SK-N-SH (cell line): ENCODE data around the gene ARL8A.

Experiments used
- CHD2 ChIP-seq: fragments of 150-350 bp; IDR thresholded peaks from 2 replicates; pipeline ENCODE4 v1.6.1; 2018; ENCODE audit warnings: low read length; ENCODE audit not compliant: partially characterized antibody
- CTCF ChIP-seq: fragments of 200-600 bp; sonication (generic); IDR thresholded peaks from 2 replicates; pipeline ENCODE4 v1.6.1; 2017; ENCODE audit warnings: antibody characterized with exemption, mild to moderate bottlenecking, moderate library complexity
- ELF1 ChIP-seq: IDR thresholded peaks from 2 replicates; pipeline ENCODE4 v1.4.0; 2012
- GATA2 ChIP-seq: sonication (generic); formaldehyde crosslinking; IDR thresholded peaks from 2 replicates; pipeline ENCODE4 v1.5.0; 2020; ENCODE audit warnings: mild to moderate bottlenecking, missing genetic modification reagents
- NFIC ChIP-seq: IDR thresholded peaks from 2 replicates; pipeline ENCODE4 v1.4.0; 2012; ENCODE audit warnings: borderline replicate concordance
- POLR2AphosphoS5 ChIP-seq: IDR thresholded peaks from 2 replicates; pipeline ENCODE4 v1.6.1; 2012; ENCODE audit warnings: low read depth, low read length
- RAD21 ChIP-seq: IDR thresholded peaks from 2 replicates; pipeline ENCODE4 v1.6.1; 2012; ENCODE audit warnings: mild to moderate bottlenecking, low read length
- REST ChIP-seq: IDR thresholded peaks from 2 replicates; pipeline ENCODE4 v1.6.1; 2012; ENCODE audit warnings: mild to moderate bottlenecking, low read depth, low read length, moderate library complexity
- SIN3A ChIP-seq: IDR thresholded peaks from 2 replicates; pipeline ENCODE4 v1.6.1; 2012; ENCODE audit warnings: low read depth, mild to moderate bottlenecking, low read length, moderate library complexity, borderline replicate concordance
- TCF12 ChIP-seq: IDR thresholded peaks from 2 replicates; pipeline ENCODE4 v1.4.0; 2012
- TEAD4 ChIP-seq: IDR thresholded peaks from 2 replicates; pipeline ENCODE4 v1.4.0; 2012; ENCODE audit warnings: mild to moderate bottlenecking, borderline replicate concordance; ENCODE audit not compliant: insufficient read depth
- YY1 ChIP-seq: IDR thresholded peaks from 2 replicates; pipeline ENCODE4 v1.4.0; 2012; ENCODE audit warnings: low read depth, mild to moderate bottlenecking

GRCh38 chr1:202148391-202148790 lies 3.9 kb upstream of the ARL8A start:
- TF ChIP-seq CTCF: no peak
- no peak for TF ChIP-seq RAD21
- TF ChIP-seq GATA2 (CRISPR knock-in tag): no peak
- no peak for TF ChIP-seq POLR2AphosphoS5
- no peak for TF ChIP-seq REST
- TF ChIP-seq ELF1: no peak
- TF ChIP-seq TCF12: no peak
- no peak for TF ChIP-seq YY1
- no peak for TF ChIP-seq TEAD4
- TF ChIP-seq CHD2: no peak
- TF ChIP-seq SIN3A: no peak
- no peak for TF ChIP-seq NFIC
